Endothelial cell of umbilical vein (primary cell): ENCODE data around the gene LNPK. TPM values are rescaled to one million over a fixed set of nuclear protein-coding genes. Genes with fewer than 3 reads are reported as not detected.
"Not testable (repeated sequence)": the region's sequence is repeated elsewhere in the genome, so short reads cannot be mapped to it uniquely, and the experiment has no call there.

Experiments used
- BruUV-seq: library from RNA; stranded (reverse); fragments of 400-500 nt; replicated peaks from 2 replicates; lab custom pipeline; 2021; lab: Mats Ljungman, UMichigan
- CTCF ChIA-PET: fragments of 300-600, 350-600 bp; sonication (Branson Sonifier 250); formaldehyde crosslinking; loops from one replicate; lab custom pipeline; 2021; ENCODE audit warnings: antibody characterized with exemption, inconsistent platforms; lab: Charles Lee
- POLR2A ChIA-PET: fragments of 300-600, 350-600 bp; sonication (Branson Sonifier 250); formaldehyde crosslinking; loops from one replicate; lab custom pipeline; 2021; ENCODE audit warnings: antibody characterized with exemption, inconsistent platforms; lab: Charles Lee
- DNase-seq: peaks from one replicate; pipeline ENCODE4 v3.0.0-alpha.2; 2011; ENCODE audit warnings: low read depth, low spot score
- FAIRE-seq: peaks from 2 replicates; lab custom pipeline; 2011; peaks lifted over from hg19 to GRCh38; lab: Jason Lieb, UNC
- H2AFZ ChIP-seq: 2 replicates; pipeline ENCODE4 v1.6.0; 2012; ENCODE audit warnings: low read depth, low read length, control low read depth, inconsistent platforms
- H3K27ac ChIP-seq: 2 replicates; pipeline ENCODE4 v1.5.1; 2011; ENCODE audit warnings: low read depth, mild to moderate bottlenecking, control low read depth, low read length, moderate library complexity; ENCODE audit not compliant: insufficient read depth
- H3K27me3 ChIP-seq, 2 experiments: 2 replicates each; pipeline versions ENCODE4 v1.6.0 to v1.6.1; 2011; ENCODE audit warnings: low read length in 2 of 2, mixed read lengths in 1 of 2; ENCODE audit not compliant: control insufficient read depth in 2 of 2, insufficient read depth in 2 of 2
- H3K36me3 ChIP-seq, 2 experiments: 2 replicates in 1 of 2; 3 replicates in 1 of 2; pipeline ENCODE4 v1.5.1; 2011; ENCODE audit warnings: low read length in 2 of 2, mild to moderate bottlenecking in 1 of 2, moderate library complexity in 1 of 2; ENCODE audit not compliant: control insufficient read depth in 2 of 2, insufficient read depth in 2 of 2; ENCODE audit errors: extremely low read depth in 1 of 2
- H3K4me1 ChIP-seq: 3 replicates; pipeline ENCODE4 v1.5.1; 2011; ENCODE audit warnings: mild to moderate bottlenecking, low read length; ENCODE audit not compliant: control insufficient read depth, insufficient read depth; ENCODE audit errors: extremely low read depth
- H3K4me2 ChIP-seq: 2 replicates; pipeline ENCODE4 v1.6.1; 2011; ENCODE audit warnings: low read length, control low read depth, mixed read lengths; ENCODE audit not compliant: insufficient read depth
- H3K4me3 ChIP-seq, 3 experiments: fragments of 200-600 bp in 1 of 3; sonication (generic), shearing (Covaris generic) in 1 of 3; replicated peaks in 1 of 3; 2 replicates each; pipeline ENCODE4 v1.5.1; 2011 to 2016; ENCODE audit warnings: control low read depth in 3 of 3, low read length in 3 of 3, mild to moderate bottlenecking in 2 of 3, inconsistent platforms in 1 of 3, low read depth in 1 of 3, moderate library complexity in 1 of 3; ENCODE audit not compliant: insufficient read depth in 1 of 3
- H3K79me2 ChIP-seq: 2 replicates; pipeline ENCODE4 v1.6.0; 2012; ENCODE audit warnings: low read length, inconsistent platforms; ENCODE audit not compliant: control insufficient read depth, insufficient read depth
- H3K9ac ChIP-seq: replicated peaks from 2 replicates; pipeline ENCODE3; 2011; ENCODE audit warnings: low read length, control low read depth; ENCODE audit not compliant: insufficient read depth; ENCODE audit errors: extremely low read depth
- H3K9me1 ChIP-seq: replicated peaks from 3 replicates; pipeline ENCODE4 v1.6.0; 2011; ENCODE audit warnings: mild to moderate bottlenecking, low read length; ENCODE audit not compliant: control insufficient read depth, insufficient read depth; ENCODE audit errors: extremely low read depth
- H3K9me3 ChIP-seq: replicated peaks from 2 replicates; pipeline ENCODE4 v1.5.1; 2012; ENCODE audit warnings: low read length, inconsistent platforms; ENCODE audit not compliant: control insufficient read depth, insufficient read depth
- H4K20me1 ChIP-seq: replicated peaks from 2 replicates; pipeline ENCODE3; 2011; ENCODE audit warnings: mild to moderate bottlenecking, low read length; ENCODE audit not compliant: control insufficient read depth, insufficient read depth; ENCODE audit errors: extremely low read depth
- CTCF ChIP-seq, 2 donors: IDR thresholded peaks; 1 replicate in 1 of 2; 2 replicates in 1 of 2; pipeline ENCODE4 v1.5.1; 2011; ENCODE audit warnings: low read length in 2 of 2, mild to moderate bottlenecking in 2 of 2, moderate library complexity in 2 of 2, control low read depth in 1 of 2, inconsistent platforms in 1 of 2, low read depth in 1 of 2; ENCODE audit not compliant: insufficient read depth in 1 of 2; ENCODE audit errors: extremely low read depth in 1 of 2
- EZH2 ChIP-seq: IDR thresholded peaks from 2 replicates; pipeline ENCODE4 v1.6.1; 2012; ENCODE audit warnings: borderline replicate concordance, low read depth, mild to moderate bottlenecking, moderate library complexity, low read length, inconsistent platforms; ENCODE audit not compliant: severe bottlenecking
- FOS ChIP-seq: IDR thresholded peaks from 2 replicates; pipeline ENCODE4 v1.6.1; 2011; ENCODE audit warnings: mild to moderate bottlenecking, low read length, moderate library complexity, borderline replicate concordance; ENCODE audit not compliant: insufficient read depth
- GATA2 ChIP-seq: IDR thresholded peaks from 2 replicates; pipeline ENCODE4 v1.7.0; 2011; ENCODE audit warnings: low read depth, mild to moderate bottlenecking, moderate library complexity, mixed read lengths, low read length; ENCODE audit not compliant: insufficient read length, insufficient read depth
- JUN ChIP-seq: IDR thresholded peaks from 2 replicates; pipeline ENCODE4 v1.6.1; 2011; ENCODE audit warnings: borderline replicate concordance, low read depth; ENCODE audit not compliant: insufficient read length, insufficient read depth
- MAX ChIP-seq: IDR thresholded peaks from 2 replicates; pipeline ENCODE4 v1.6.1; 2011; ENCODE audit not compliant: insufficient read depth, insufficient read length
- MYC ChIP-seq: IDR thresholded peaks from one replicate; pipeline ENCODE4 v1.6.1; 2011; ENCODE audit warnings: mild to moderate bottlenecking, low read depth, low read length
- POLR2A ChIP-seq: IDR thresholded peaks from 2 replicates; pipeline ENCODE4 v1.6.1; 2012; ENCODE audit warnings: low read depth, mild to moderate bottlenecking, control low read depth, low read length
- POLR2AphosphoS5 ChIP-seq: IDR thresholded peaks from 2 replicates; pipeline ENCODE4 v1.6.1; 2012; ENCODE audit warnings: low read depth, mild to moderate bottlenecking, control low read depth, low read length, moderate library complexity; ENCODE audit not compliant: insufficient read depth
- dilution Hi-C: fragments of 300-500 bp; cut with MboI; formaldehyde crosslinking; loops from one replicate; pipeline ENCODE4 v1.15.0; 2019; ENCODE audit warnings: low sequenced_read_pairs; ENCODE audit not compliant: extremely low pct_ligation_motif_present
- intact Hi-C: fragments of 100-400 bp; cut with micrococcal nuclease; formaldehyde crosslinking; loops from one replicate; pipeline ENCODE4 v1.10.0; 2022
- polyA plus RNA-seq, 4 experiments: library from polyadenylated mRNA; depleted of rRNA in 3 of 4; stranded (reverse) in 3 of 4; unstranded in 1 of 4; fragments of >200 nt; gene quantifications; 2 replicates each; pipeline versions ENCODE4 v1.2.1 to v1.2.3, GENCODE V29; 2011 to 2012; ENCODE audit warnings: missing spikeins in 1 of 4
- total RNA-seq: library from RNA; stranded (reverse); gene quantifications from 2 replicates; pipeline ENCODE4 v1.2.3, GENCODE V29; 2021

Gene LNPK
- total and polyA plus RNA-seq, 2 donors (not counting 3 experiments of a cell fraction or from before 2014, with no cell fraction given), result 2.4 to 11.2 TPM

GRCh38 chr2:175903384-175903936, 98.6 kb downstream of the LNPK start:
- dilution Hi-C loops (no loop called here), intact Hi-C loops (no loop called here)
- no peaks in the 10 kb centered on the region for H4K20me1 ChIP-seq
- H3K79me2 ChIP-seq, result no peaks in the 10 kb centered on the region
- no TSS peak for BruUV-seq
- H2AFZ ChIP-seq, result no peak overlapping the region
- H3K27me3 ChIP-seq, result no peaks in the 10 kb centered on the region
- H3K4me3 ChIP-seq, result no peak overlapping the region
- no peaks in the 10 kb centered on the region for H3K4me1 ChIP-seq
- H3K9ac ChIP-seq, result no peak overlapping the region
- CTCF ChIA-PET, result interaction anchor here (0.8 kb wide), 1 partner anchor 11 kb away, joined by 4 read pairs; no protein-coding TSS in a partner anchor
- H3K4me2 ChIP-seq, result no peak overlapping the region
- FAIRE-seq (no peak), DNase-seq (no peak)
- H3K9me1 ChIP-seq, result no peaks in the 10 kb centered on the region
- H3K36me3 ChIP-seq, result no peaks in the 10 kb centered on the region
- H3K9me3 ChIP-seq, result no peaks in the 10 kb centered on the region
- POLR2A ChIA-PET, result no interaction called here
- TF ChIP-seq EZH2 (no peak), JUN (no peak), GATA2 (no peak), POLR2A (no peak), POLR2AphosphoS5 (no peak), MYC (no peak), FOS (no peak), CTCF (IDR thresholded peaks at IDR 0.05; ENCODE audit: extremely low read depth in 1 of 2, insufficient read depth in 1 of 2, low read depth in 1 of 2, low read length in 2 of 2) (no peak), MAX (no peak)
- no peak overlapping the region for H3K27ac ChIP-seq

- H3K9ac ChIP-seq, H4K20me1 ChIP-seq, H3K36me3 ChIP-seq, dilution Hi-C loops, intact Hi-C loops, H2AFZ ChIP-seq, CTCF ChIA-PET, POLR2A ChIA-PET, H3K9me1 ChIP-seq, H3K4me1 ChIP-seq, BruUV-seq, DNase-seq, H3K79me2 ChIP-seq, FAIRE-seq, H3K27me3 ChIP-seq, H3K4me3 ChIP-seq, H3K4me2 ChIP-seq, H3K27ac ChIP-seq, H3K9me3 ChIP-seq: not testable (repeated sequence)
Observed at GRCh38 chr2:175895957-175896356, 106.1 kb downstream of the LNPK start.
